ENCODE data around the gene RSPRY1. TPM values are rescaled to one million over a fixed set of nuclear protein-coding genes. Genes with fewer than 3 reads are reported as not detected.
A peak's percentile ranks its signal among the peaks of the same experiment; 100 is the strongest.

Gene RSPRY1
- total and polyA plus RNA-seq, 2 donors from 2014 or later, result 14.4 to 32.2 TPM

DNA sequence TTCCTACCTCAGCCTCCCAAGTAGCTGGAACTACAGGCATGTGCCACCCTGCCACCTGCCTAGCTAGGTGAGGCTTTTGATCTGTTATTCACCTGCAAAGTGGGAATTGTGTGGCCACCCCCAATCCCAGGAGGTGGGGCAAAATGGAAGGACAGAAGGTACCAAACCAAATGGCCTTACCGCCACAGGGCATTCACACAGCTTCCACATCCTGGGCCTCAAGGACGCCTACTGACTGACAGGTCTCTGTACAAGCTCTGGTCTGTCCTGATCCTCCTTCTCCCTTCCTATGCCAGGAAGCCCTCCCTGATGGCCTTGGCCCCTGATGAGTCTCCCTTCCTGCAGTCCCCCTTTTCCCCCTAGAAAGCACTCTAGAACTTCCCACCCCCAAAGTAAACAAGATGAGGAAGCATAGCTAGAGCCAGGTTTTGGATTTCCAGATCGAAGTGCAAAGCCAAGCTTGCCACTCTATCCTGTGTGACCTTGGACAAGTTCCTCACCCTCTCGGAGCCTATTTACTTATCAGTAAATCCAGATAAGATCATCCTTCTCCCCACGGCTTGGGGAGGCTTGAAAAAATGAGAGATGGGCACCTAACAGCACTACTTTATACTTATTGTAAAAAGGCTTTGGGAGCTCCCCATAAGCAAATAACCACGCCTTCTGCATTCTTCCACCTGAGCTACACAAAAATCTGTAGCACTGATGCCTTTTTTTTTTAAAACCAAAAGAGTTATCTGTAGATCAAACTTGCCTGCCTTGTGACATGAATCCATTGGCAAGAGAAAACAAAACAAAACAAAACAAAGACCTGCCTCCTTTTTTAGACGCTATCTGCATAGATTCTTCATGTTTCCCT lies 93.9 kb downstream of the RSPRY1 start:
- FAIRE-seq (no peak), DNase-seq (peak in 1 of 5 donors; percentile 8)
- Histone ChIP-seq H3K27me3 (ENCODE audit: control insufficient read depth, insufficient read depth, low read length) (no peaks in the 10 kb centered on the region), H3K9ac (ENCODE audit: low read length in 3 of 3) (no peak overlapping the region), H3K4me3 (ENCODE audit: low read length in 3 of 3) (no peak overlapping the region), H3K4me1 (ENCODE audit: control insufficient read depth in 2 of 3, insufficient read depth in 2 of 3, low read depth in 1 of 3, low read length in 3 of 3) (peaks cover 0 to 10% (median 6%) of the 10 kb centered on the region in 3 donors), H3K9me3 (ENCODE audit: control insufficient read depth in 2 of 3, insufficient read depth in 1 of 3, low read length in 3 of 3) (no peaks in the 10 kb centered on the region), H3K36me3 (ENCODE audit: control insufficient read depth in 2 of 3, insufficient read depth in 3 of 3, low read length in 3 of 3) (no peaks in the 10 kb centered on the region), H3K27ac (ENCODE audit: low read depth in 2 of 2, low read length in 2 of 2) (peak overlapping the region in 1 of 2 donors; percentile 0)
- no peak for TF ChIP-seq CTCF (IDR thresholded peaks at IDR 0.05; ENCODE audit: borderline replicate concordance, extremely low read depth, insufficient read depth)
- intact Hi-C loops (cut with DNase I), result no loop called here

GRCh38 chr16:57281791-57282190 lies 95.7 kb downstream of the RSPRY1 start:
- intact Hi-C loops (cut with DNase I), result no loop called here
- Histone ChIP-seq H3K36me3 (ENCODE audit: control insufficient read depth in 2 of 3, insufficient read depth in 3 of 3, low read length in 3 of 3) (no peaks in the 10 kb centered on the region), H3K4me3 (ENCODE audit: low read length in 3 of 3) (no peak overlapping the region), H3K9me3 (ENCODE audit: control insufficient read depth in 2 of 3, insufficient read depth in 1 of 3, low read length in 3 of 3) (no peaks in the 10 kb centered on the region), H3K27ac (ENCODE audit: low read depth in 2 of 2, low read length in 2 of 2) (no peak overlapping the region), H3K27me3 (ENCODE audit: control insufficient read depth, insufficient read depth, low read length) (no peaks in the 10 kb centered on the region), H3K4me1 (ENCODE audit: control insufficient read depth in 2 of 3, insufficient read depth in 2 of 3, low read depth in 1 of 3, low read length in 3 of 3) (peaks cover 0 to 6% (median 3%) of the 10 kb centered on the region in 3 donors), H3K9ac (ENCODE audit: low read length in 3 of 3) (no peak overlapping the region)
- no peak for FAIRE-seq
- peak in 1 of 5 donors; percentile 26 for DNase-seq
- TF ChIP-seq CTCF (IDR thresholded peaks at IDR 0.05; ENCODE audit: borderline replicate concordance, extremely low read depth, insufficient read depth), result no peak

DNA sequence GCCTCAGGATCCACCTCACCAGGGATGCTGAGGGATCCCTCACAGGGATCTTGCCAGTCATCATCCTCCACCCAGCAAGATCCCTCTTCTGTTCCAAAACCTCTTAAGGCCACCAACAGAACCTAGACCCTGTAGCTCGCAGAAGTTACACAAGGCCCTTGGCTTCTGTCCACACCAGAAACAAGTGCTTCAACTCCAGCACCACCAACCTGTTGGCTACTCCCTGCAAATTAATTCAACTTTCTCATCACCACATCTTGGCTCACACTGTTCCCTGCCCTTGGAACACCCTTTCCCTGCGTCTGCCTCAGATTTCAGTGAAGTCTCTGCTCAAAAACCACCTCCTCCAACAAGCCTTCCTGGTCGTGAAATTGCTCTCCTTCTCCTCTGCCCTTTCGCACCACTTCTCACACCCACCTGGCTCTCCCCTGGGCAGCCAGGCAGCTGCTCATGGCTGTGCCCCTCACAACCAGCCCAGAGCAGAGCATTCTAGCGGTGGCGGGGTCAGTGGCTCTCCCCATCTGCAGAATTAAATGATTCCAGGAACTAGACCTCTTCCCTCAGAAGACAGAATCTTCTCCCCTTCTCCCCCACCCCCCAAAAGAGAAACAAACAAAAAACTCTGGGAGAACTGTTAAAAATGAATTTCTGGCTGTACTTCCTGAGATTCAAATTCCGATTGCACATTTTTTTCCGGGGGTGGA lies 96.5 kb downstream of the RSPRY1 start:
- no peak for TF ChIP-seq CTCF (IDR thresholded peaks at IDR 0.05; ENCODE audit: borderline replicate concordance, extremely low read depth, insufficient read depth)
- H3K27me3 ChIP-seq (ENCODE audit: control insufficient read depth, insufficient read depth, low read length), result no peaks in the 10 kb centered on the region
- DNase-seq, result peak in 1 of 5 donors; percentile 37
- intact Hi-C loops (cut with DNase I), result no loop called here
- no peaks in the 10 kb centered on the region for H3K36me3 ChIP-seq (ENCODE audit: control insufficient read depth in 2 of 3, insufficient read depth in 3 of 3, low read length in 3 of 3)
- H3K27ac ChIP-seq (ENCODE audit: low read depth in 2 of 2, low read length in 2 of 2), result peak overlapping the region; percentile 2 to 76
- H3K4me1 ChIP-seq (ENCODE audit: control insufficient read depth in 2 of 3, insufficient read depth in 2 of 3, low read depth in 1 of 3, low read length in 3 of 3), result peaks cover 0 to 6% (median 0%) of the 10 kb centered on the region in 3 donors
- H3K9ac ChIP-seq (ENCODE audit: low read length in 3 of 3), result peak overlapping the region in 1 of 3 donors; percentile 81
- no peaks in the 10 kb centered on the region for H3K9me3 ChIP-seq (ENCODE audit: control insufficient read depth in 2 of 3, insufficient read depth in 1 of 3, low read length in 3 of 3)
- no peak for FAIRE-seq
- peak overlapping the region in 2 of 3 donors; percentile 30 to 73 for H3K4me3 ChIP-seq (ENCODE audit: low read length in 3 of 3)
